H9 (cell line): Measurements from ENCODE around the gene GSTA4. TPM values are rescaled to one million over a fixed set of nuclear protein-coding genes. Genes with fewer than 3 reads are reported as not detected.

ENCODE experiments used
- DNase-seq: peaks from one replicate; pipeline ENCODE4 v3.0.0-alpha.2; 2017
- H2AFZ ChIP-seq: one replicate; pipeline ENCODE4 v1.6.1; 2013; ENCODE audit warnings: mild to moderate bottlenecking, low read length, control low read depth, moderate library complexity
- H2AK5ac ChIP-seq: 2 replicates; pipeline ENCODE4 v1.6.1; 2013; ENCODE audit warnings: low read length, control low read depth, mixed read lengths; ENCODE audit not compliant: insufficient read length
- H2BK120ac ChIP-seq: one replicate; pipeline ENCODE4 v1.6.1; 2013; ENCODE audit warnings: low read depth, mild to moderate bottlenecking, low read length, control low read depth, inconsistent platforms; ENCODE audit not compliant: poor library complexity, severe bottlenecking
- H2BK12ac ChIP-seq: 2 replicates; pipeline ENCODE4 v1.6.1; 2013; ENCODE audit warnings: low read length, control low read depth, mixed read lengths, low read depth; ENCODE audit not compliant: insufficient read length
- H2BK15ac ChIP-seq: 2 replicates; pipeline ENCODE4 v1.6.1; 2013; ENCODE audit warnings: low read depth, low read length, control low read depth
- H2BK20ac ChIP-seq: one replicate; pipeline ENCODE4 v1.6.1; 2013; ENCODE audit warnings: low read depth, mild to moderate bottlenecking, low read length, control low read depth, inconsistent platforms; ENCODE audit not compliant: poor library complexity, severe bottlenecking
- H2BK5ac ChIP-seq: 2 replicates; pipeline ENCODE4 v1.6.1; 2013; ENCODE audit warnings: low read length, control low read depth, mixed read lengths; ENCODE audit not compliant: insufficient read length
- H3K14ac ChIP-seq: 2 replicates; pipeline ENCODE4 v1.6.1; 2013; ENCODE audit warnings: low read length, control low read depth; ENCODE audit not compliant: insufficient read depth
- H3K18ac ChIP-seq: 2 replicates; pipeline ENCODE4 v1.6.1; 2013; ENCODE audit warnings: low read depth, mild to moderate bottlenecking, mixed read lengths, low read length, control low read depth; ENCODE audit not compliant: insufficient read length
- H3K23ac ChIP-seq: 2 replicates; pipeline ENCODE4 v1.6.1; 2013; ENCODE audit warnings: low read length, control low read depth, mixed read lengths, low read depth; ENCODE audit not compliant: insufficient read length
- H3K23me2 ChIP-seq: 2 replicates; pipeline ENCODE4 v1.6.1; 2013; ENCODE audit warnings: low read depth, mild to moderate bottlenecking, mixed read lengths, low read length, control low read depth; ENCODE audit not compliant: insufficient read length, poor library complexity, severe bottlenecking
- H3K27ac ChIP-seq: 2 replicates; pipeline ENCODE4 v1.5.1; 2013; ENCODE audit warnings: low read length, control low read depth, mixed read lengths, low read depth; ENCODE audit not compliant: insufficient read length
- H3K27me3 ChIP-seq: 2 replicates; pipeline ENCODE4 v1.6.1; 2013; ENCODE audit warnings: low read length, control low read depth, inconsistent platforms; ENCODE audit not compliant: insufficient read depth
- H3K4ac ChIP-seq: 2 replicates; pipeline ENCODE4 v1.6.1; 2013; ENCODE audit warnings: low read depth, mild to moderate bottlenecking, control low read depth, inconsistent platforms, low read length, moderate library complexity
- H3K4me1 ChIP-seq: 2 replicates; pipeline ENCODE4 v1.6.1; 2013; ENCODE audit warnings: low read length, control low read depth, inconsistent platforms; ENCODE audit not compliant: insufficient read depth
- H3K4me2 ChIP-seq: 2 replicates; pipeline ENCODE4 v1.6.1; 2013; ENCODE audit warnings: low read length, control low read depth, mixed read lengths; ENCODE audit not compliant: insufficient read length, insufficient read depth
- H3K56ac ChIP-seq: 2 replicates; pipeline ENCODE4 v1.6.1; 2013; ENCODE audit warnings: low read depth, mild to moderate bottlenecking, mixed read lengths, low read length, control low read depth; ENCODE audit not compliant: insufficient read length
- H3K79me1 ChIP-seq: 2 replicates; pipeline ENCODE4 v1.6.1; 2013; ENCODE audit warnings: low read depth, mild to moderate bottlenecking, moderate library complexity, low read length, control low read depth, inconsistent platforms; ENCODE audit not compliant: insufficient read depth, poor library complexity, severe bottlenecking
- H3K79me2 ChIP-seq: 2 replicates; pipeline ENCODE4 v1.6.1; 2013; ENCODE audit warnings: low read length, control low read depth, inconsistent platforms; ENCODE audit not compliant: insufficient read depth
- H3K9ac ChIP-seq: 2 replicates; pipeline ENCODE4 v1.6.1; 2013; ENCODE audit warnings: low read length, control low read depth, mixed read lengths; ENCODE audit not compliant: insufficient read length; ENCODE audit errors: extremely low read depth
- H3K9me3 ChIP-seq: one replicate; pipeline ENCODE4 v1.6.1; 2013; ENCODE audit warnings: low read depth, low read length, inconsistent platforms; ENCODE audit not compliant: control insufficient read depth
- H3T11ph ChIP-seq: one replicate; pipeline ENCODE4 v1.6.1; 2013; ENCODE audit warnings: mild to moderate bottlenecking, low read length, control low read depth, inconsistent platforms
- H4K20me1 ChIP-seq: one replicate; pipeline ENCODE4 v1.6.1; 2013; ENCODE audit not compliant: control insufficient read depth, insufficient read length, insufficient read depth
- H4K5ac ChIP-seq: 2 replicates; pipeline ENCODE4 v1.6.1; 2013; ENCODE audit warnings: low read depth, mild to moderate bottlenecking, mixed read lengths, low read length, control low read depth; ENCODE audit not compliant: insufficient read length
- H4K8ac ChIP-seq: replicated peaks from 2 replicates; pipeline ENCODE4 v1.6.1; 2013; ENCODE audit warnings: low read length, control low read depth, mixed read lengths, low read depth; ENCODE audit not compliant: insufficient read length
- H4K91ac ChIP-seq: 2 replicates; pipeline ENCODE4 v1.6.1; 2013; ENCODE audit warnings: low read depth, mild to moderate bottlenecking, moderate library complexity, mixed read lengths, low read length, control low read depth; ENCODE audit not compliant: insufficient read length
- H3K27ac Mint-ChIP-seq, 3 experiments: 2 replicates in 2 of 3; 3 replicates in 1 of 3; pipeline ENCODE4 v1.8.0; 2020 to 2021; ENCODE audit warnings: mixed read lengths in 3 of 3, mild to moderate bottlenecking in 1 of 3, moderate library complexity in 1 of 3
- H3K27me3 Mint-ChIP-seq: 2 replicates; pipeline ENCODE4 v1.8.0; 2021; ENCODE audit warnings: low read depth, mild to moderate bottlenecking, moderate library complexity, mixed read lengths
- H3K36me3 Mint-ChIP-seq, 3 experiments: 2 replicates in 2 of 3; 3 replicates in 1 of 3; pipeline ENCODE4 v1.8.0; 2020 to 2021; ENCODE audit warnings: low read depth in 3 of 3, mixed read lengths in 3 of 3; ENCODE audit not compliant: insufficient read depth in 1 of 3
- H3K4me1 Mint-ChIP-seq, 2 experiments: 2 replicates each; pipeline ENCODE4 v1.8.0; 2020; ENCODE audit warnings: mixed read lengths in 2 of 2
- H3K4me3 Mint-ChIP-seq, 2 experiments: 2 replicates in 1 of 2; 3 replicates in 1 of 2; pipeline ENCODE4 v1.8.0; 2020 to 2021; ENCODE audit warnings: mild to moderate bottlenecking in 2 of 2, mixed read lengths in 2 of 2, moderate library complexity in 1 of 2
- H3K9me3 Mint-ChIP-seq, 2 experiments: 2 replicates in 1 of 2; 3 replicates in 1 of 2; pipeline ENCODE4 v1.8.0; 2020; ENCODE audit warnings: mild to moderate bottlenecking in 2 of 2, mixed read lengths in 2 of 2, moderate library complexity in 1 of 2
- CTCF ChIP-seq: fragments of 200-600 bp; sonication (generic); conservative IDR thresholded peaks from 3 replicates; pipeline ENCODE4 v1.8.0; 2021; ENCODE audit warnings: antibody characterized with exemption, mild to moderate bottlenecking
- WGBS: extraction: QIAGEN DNeasy Blood & Tissue Kit; methylation state at CpG from one replicate; pipeline ENCODE4 v1.1.7; 2013; ENCODE audit warnings: missing lambda C conversion rate, low lambda C conversion rate, mixed read lengths; ENCODE audit not compliant: insufficient read length; ENCODE audit errors: extremely low coverage; 5-methylcytosine and 5-hydroxymethylcytosine counted together
- total RNA-seq: library from RNA; stranded (reverse); gene quantifications from 2 replicates; pipeline ENCODE4 v1.2.1, GENCODE V29; 2021

Gene GSTA4
- total RNA-seq, 1 experiment from 2014 or later: 32.1 TPM

- H2BK5ac ChIP-seq: no peak overlapping the region
- no peaks in the 10 kb centered on the region for H3K23me2 ChIP-seq
- H3K9ac ChIP-seq: no peak overlapping the region
- H3K4me1 ChIP-seq: no peaks in the 10 kb centered on the region
- H3K9me3 ChIP-seq: no peaks in the 10 kb centered on the region
- no peaks in the 10 kb centered on the region for H4K20me1 ChIP-seq
- H3K56ac ChIP-seq: no peak overlapping the region
- no peak for TF ChIP-seq CTCF
- H3T11ph ChIP-seq: no peak overlapping the region
- peaks cover 0 to 32% (median 23%) of the 10 kb centered on the region in 3 experiments; a peak in 5 of 7 replicates for H3K36me3 Mint-ChIP-seq
- no peaks in the 10 kb centered on the region for H3K27me3 ChIP-seq
- no peak overlapping the region for H3K4ac ChIP-seq
- no peak overlapping the region for H4K8ac ChIP-seq
- no peak overlapping the region for H3K4me2 ChIP-seq
- no peak overlapping the region for H2BK120ac ChIP-seq
- H3K27ac Mint-ChIP-seq: no peak overlapping the region
- WGBS: no CpG with 5 or more reads among the region's 4 CpGs
- no peak overlapping the region for H4K91ac ChIP-seq
- H3K4me3 Mint-ChIP-seq: no peak overlapping the region
- H2AFZ ChIP-seq: no peak overlapping the region
- H3K79me1 ChIP-seq: no peaks in the 10 kb centered on the region
- H3K18ac ChIP-seq: no peak overlapping the region
- no peaks in the 10 kb centered on the region for H3K9me3 Mint-ChIP-seq
- no peak overlapping the region for H2BK12ac ChIP-seq
- no peak overlapping the region for H2BK15ac ChIP-seq
- H3K79me2 ChIP-seq: no peaks in the 10 kb centered on the region
- no peak overlapping the region for H2AK5ac ChIP-seq
- H3K27ac ChIP-seq: no peak overlapping the region
- no peak overlapping the region for H3K14ac ChIP-seq
- no peak overlapping the region for H3K23ac ChIP-seq
- no peak overlapping the region for H2BK20ac ChIP-seq
- H3K27me3 Mint-ChIP-seq: no peaks in the 10 kb centered on the region
- no peak for DNase-seq
- H3K4me1 Mint-ChIP-seq: no peaks in the 10 kb centered on the region
- H4K5ac ChIP-seq: no peak overlapping the region
Observed at GRCh38 chr6:53033764-53034163, 38.7 kb upstream of the GSTA4 start.
